Measurements from ENCODE around the gene OLFM1.

- TF ChIP-seq, protein P1, sequence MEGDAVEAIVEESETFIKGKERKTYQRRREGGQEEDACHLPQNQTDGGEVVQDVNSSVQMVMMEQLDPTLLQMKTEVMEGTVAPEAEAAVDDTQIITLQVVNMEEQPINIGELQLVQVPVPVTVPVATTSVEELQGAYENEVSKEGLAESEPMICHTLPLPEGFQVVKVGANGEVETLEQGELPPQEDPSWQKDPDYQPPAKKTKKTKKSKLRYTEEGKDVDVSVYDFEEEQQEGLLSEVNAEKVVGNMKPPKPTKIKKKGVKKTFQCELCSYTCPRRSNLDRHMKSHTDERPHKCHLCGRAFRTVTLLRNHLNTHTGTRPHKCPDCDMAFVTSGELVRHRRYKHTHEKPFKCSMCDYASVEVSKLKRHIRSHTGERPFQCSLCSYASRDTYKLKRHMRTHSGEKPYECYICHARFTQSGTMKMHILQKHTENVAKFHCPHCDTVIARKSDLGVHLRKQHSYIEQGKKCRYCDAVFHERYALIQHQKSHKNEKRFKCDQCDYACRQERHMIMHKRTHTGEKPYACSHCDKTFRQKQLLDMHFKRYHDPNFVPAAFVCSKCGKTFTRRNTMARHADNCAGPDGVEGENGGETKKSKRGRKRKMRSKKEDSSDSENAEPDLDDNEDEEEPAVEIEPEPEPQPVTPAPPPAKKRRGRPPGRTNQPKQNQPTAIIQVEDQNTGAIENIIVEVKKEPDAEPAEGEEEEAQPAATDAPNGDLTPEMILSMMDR (IDR thresholded peaks at IDR 0.05), result no peak
- TF ChIP-seq POLR2AphosphoS5 (IDR thresholded peaks at IDR 0.05) (no peak), POLR2A (IDR thresholded peaks at IDR 0.05; ENCODE audit: low read depth) (no peak)
Observed at GRCh38 chr9:135067096-135067710, 20.3 kb upstream of the OLFM1 start.

Data from esophagus muscularis mucosa (tissue), 3 donors.